ENCODE data around the gene IL25. TPM values are rescaled to one million over a fixed set of nuclear protein-coding genes. Genes with fewer than 3 reads are reported as not detected.
"Not testable (repeated sequence)": the region's sequence is repeated elsewhere in the genome, so short reads cannot be mapped to it uniquely, and the experiment has no call there.

Gene IL25
- not detected in 2 replicates for total RNA-seq

- H4K20me1 ChIP-seq (ENCODE audit: insufficient read depth, low read length), result no peaks in the 10 kb centered on the region
- no peaks in the 10 kb centered on the region for H3K4me1 ChIP-seq (ENCODE audit: insufficient read depth, low read length)
- H3K27me3 ChIP-seq (ENCODE audit: insufficient read depth, low read length), result peaks cover 31% of the 10 kb centered on the region
- no peak within 1 kb of the TSS for H3K4me3 ChIP-seq (ENCODE audit: insufficient read depth, low read length)
- H3K9me3 ChIP-seq (ENCODE audit: low read depth, low read length), result no peaks in the 10 kb centered on the region
- H2AFZ ChIP-seq (ENCODE audit: low read length), result no peak within 1 kb of the TSS
- DNase-seq (ENCODE audit: insufficient read length, low spot score, missing footprints), result no peak
- H3K4me2 ChIP-seq (ENCODE audit: insufficient read depth, low read length), result no peak within 1 kb of the TSS
- H3K79me2 ChIP-seq (ENCODE audit: insufficient read depth, low read length), result no peaks in the 10 kb centered on the region
- TF ChIP-seq CTCF (IDR thresholded peaks at IDR 0.05; ENCODE audit: extremely low read depth, low read depth, low read length), result no peak
- no peak within 1 kb of the TSS for H3K27ac ChIP-seq (ENCODE audit: low read depth, low read length)
- no peaks in the 10 kb centered on the region for H3K36me3 ChIP-seq (ENCODE audit: insufficient read depth, low read length)
These were observed at the start of gene IL25 for GRCh38 chr14:23372509-23372908. TSS of gene IL25 (plus strand) at chr14:23372809.

- H3K4me3 ChIP-seq (ENCODE audit: insufficient read depth, low read length), result no peak overlapping the region
These were observed 48.7 kb upstream of the IL25 start for GRCh38 chr14:23323838-23324454.

GRCh38 chr14:23324455-23324846 lies 48.2 kb upstream of the IL25 start:
- H3K9me3 ChIP-seq (ENCODE audit: low read depth, low read length), result no peaks in the 10 kb centered on the region
- no peak overlapping the region for H3K4me3 ChIP-seq (ENCODE audit: insufficient read depth, low read length)
- H4K20me1 ChIP-seq (ENCODE audit: insufficient read depth, low read length), result peaks cover 19% of the 10 kb centered on the region
- DNase-seq (ENCODE audit: insufficient read length, low spot score, missing footprints), result no peak
- peaks cover 27% of the 10 kb centered on the region for H3K79me2 ChIP-seq (ENCODE audit: insufficient read depth, low read length)
- peaks cover 7% of the 10 kb centered on the region for H3K4me1 ChIP-seq (ENCODE audit: insufficient read depth, low read length)
- no peak overlapping the region for H3K27ac ChIP-seq (ENCODE audit: low read depth, low read length)
- H3K27me3 ChIP-seq (ENCODE audit: insufficient read depth, low read length), result no peaks in the 10 kb centered on the region
- no peak for TF ChIP-seq CTCF (IDR thresholded peaks at IDR 0.05; ENCODE audit: extremely low read depth, low read depth, low read length)
- no peak overlapping the region for H3K4me2 ChIP-seq (ENCODE audit: insufficient read depth, low read length)
- peaks cover 34% of the 10 kb centered on the region for H3K36me3 ChIP-seq (ENCODE audit: insufficient read depth, low read length)
- H2AFZ ChIP-seq (ENCODE audit: low read length), result no peak overlapping the region

More at GRCh38 chr14:23323838-23324454, 48.7 kb upstream of the IL25 start:
- peaks cover 27% of the 10 kb centered on the region for H3K79me2 ChIP-seq (ENCODE audit: insufficient read depth, low read length)
- no peak overlapping the region for H2AFZ ChIP-seq (ENCODE audit: low read length)
- no peak for TF ChIP-seq CTCF (IDR thresholded peaks at IDR 0.05; ENCODE audit: extremely low read depth, low read depth, low read length)
- H3K4me2 ChIP-seq (ENCODE audit: insufficient read depth, low read length), result no peak overlapping the region
- peaks cover 7% of the 10 kb centered on the region for H3K4me1 ChIP-seq (ENCODE audit: insufficient read depth, low read length)
- peaks cover 19% of the 10 kb centered on the region for H4K20me1 ChIP-seq (ENCODE audit: insufficient read depth, low read length)
- no peak for DNase-seq (ENCODE audit: insufficient read length, low spot score, missing footprints)
- H3K27ac ChIP-seq (ENCODE audit: low read depth, low read length), result no peak overlapping the region
- H3K9me3 ChIP-seq (ENCODE audit: low read depth, low read length), result no peaks in the 10 kb centered on the region
- no peaks in the 10 kb centered on the region for H3K27me3 ChIP-seq (ENCODE audit: insufficient read depth, low read length)
- H3K36me3 ChIP-seq (ENCODE audit: insufficient read depth, low read length), result peaks cover 37% of the 10 kb centered on the region

- H3K27ac ChIP-seq (ENCODE audit: low read depth, low read length), result no peak overlapping the region
- no peak for TF ChIP-seq CTCF (IDR thresholded peaks at IDR 0.05; ENCODE audit: extremely low read depth, low read depth, low read length)
- H3K4me1 ChIP-seq (ENCODE audit: insufficient read depth, low read length), result peaks cover 7% of the 10 kb centered on the region
- H3K27me3 ChIP-seq (ENCODE audit: insufficient read depth, low read length), result no peaks in the 10 kb centered on the region
- no peak for DNase-seq (ENCODE audit: insufficient read length, low spot score, missing footprints)
- no peak overlapping the region for H3K4me2 ChIP-seq (ENCODE audit: insufficient read depth, low read length)
- H3K9me3 ChIP-seq (ENCODE audit: low read depth, low read length), result no peaks in the 10 kb centered on the region
- H3K4me3 ChIP-seq (ENCODE audit: insufficient read depth, low read length), result no peak overlapping the region
- H2AFZ ChIP-seq (ENCODE audit: low read length), result no peak overlapping the region
- H3K79me2 ChIP-seq (ENCODE audit: insufficient read depth, low read length), result peaks cover 27% of the 10 kb centered on the region
- peaks cover 29% of the 10 kb centered on the region for H3K36me3 ChIP-seq (ENCODE audit: insufficient read depth, low read length)
- peaks cover 19% of the 10 kb centered on the region for H4K20me1 ChIP-seq (ENCODE audit: insufficient read depth, low read length)
These were observed 47.6 kb upstream of the IL25 start for GRCh38 chr14:23324993-23325392.

GRCh38 chr14:23325746-23326145 lies 46.9 kb upstream of the IL25 start:
- not testable (repeated sequence) for H3K9me3 ChIP-seq (ENCODE audit: low read depth, low read length); H3K27me3 ChIP-seq (ENCODE audit: insufficient read depth, low read length); H3K4me2 ChIP-seq (ENCODE audit: insufficient read depth, low read length); H3K27ac ChIP-seq (ENCODE audit: low read depth, low read length); H3K4me3 ChIP-seq (ENCODE audit: insufficient read depth, low read length); H3K4me1 ChIP-seq (ENCODE audit: insufficient read depth, low read length); DNase-seq (ENCODE audit: insufficient read length, low spot score, missing footprints); H2AFZ ChIP-seq (ENCODE audit: low read length)
- peaks cover 27% of the 10 kb centered on the region for H3K79me2 ChIP-seq (ENCODE audit: insufficient read depth, low read length)
- H3K36me3 ChIP-seq (ENCODE audit: insufficient read depth, low read length), result peaks cover 24% of the 10 kb centered on the region
- peaks cover 19% of the 10 kb centered on the region for H4K20me1 ChIP-seq (ENCODE audit: insufficient read depth, low read length)

Data from osteoblast (primary cell).